SU-DHL-6 (cell line): ENCODE data around the gene MACC1.

ENCODE experiments used
- H2AFZ ChIP-seq: fragments of 200-600 bp; sonication (generic); 2 replicates; pipeline ENCODE4 v1.6.1; 2014; ENCODE audit warnings: low read depth, mild to moderate bottlenecking, moderate library complexity, mixed read lengths, antibody characterized with exemption, low read length; ENCODE audit not compliant: severe bottlenecking
- H3F3A ChIP-seq: fragments of 200-600 bp; shearing (Covaris generic); 2 replicates; pipeline ENCODE4 v1.6.0; 2016; ENCODE audit warnings: antibody characterized with exemption, mild to moderate bottlenecking; ENCODE audit not compliant: insufficient read depth
- H3K27ac ChIP-seq: fragments of 200-600 bp; sonication (generic); 2 replicates; pipeline ENCODE4 v1.5.1; 2016; ENCODE audit warnings: low read depth, mild to moderate bottlenecking, low read length, moderate library complexity, mixed read lengths
- H3K27me3 ChIP-seq: fragments of 200-600 bp; sonication (generic), shearing (Covaris generic); 2 replicates; pipeline ENCODE4 v1.6.0; 2014; ENCODE audit warnings: mild to moderate bottlenecking, low read length
- H3K36me3 ChIP-seq: fragments of 200-600 bp; sonication (generic); 2 replicates; pipeline ENCODE4 v1.6.1; 2014; ENCODE audit warnings: mild to moderate bottlenecking, low read length, mixed read lengths
- H3K4me2 ChIP-seq: fragments of 300-600, 200-600 bp; shearing (Covaris generic), sonication (generic); 2 replicates; pipeline ENCODE4 v1.6.0; 2014; ENCODE audit warnings: low read length, low read depth, mild to moderate bottlenecking; ENCODE audit not compliant: poor library complexity, severe bottlenecking
- H3K4me3 ChIP-seq: fragments of 200-600 bp; sonication (generic); 2 replicates; pipeline ENCODE4 v1.5.1; 2014; ENCODE audit warnings: antibody characterized with exemption, low read length, mild to moderate bottlenecking, mixed read lengths; ENCODE audit not compliant: insufficient read depth, poor library complexity, severe bottlenecking
- H3K79me2 ChIP-seq: fragments of 200-600 bp; sonication (generic); 2 replicates; pipeline ENCODE4 v1.6.1; 2014; ENCODE audit warnings: mild to moderate bottlenecking, low read length, moderate library complexity; ENCODE audit not compliant: insufficient read depth
- H3K9ac ChIP-seq: fragments of 200-600 bp; sonication (generic); 2 replicates; pipeline ENCODE4 v1.7.0; 2014; ENCODE audit warnings: mild to moderate bottlenecking, low read length
- H3K9me2 ChIP-seq: fragments of 200-600 bp; sonication (generic); replicated peaks from 2 replicates; pipeline ENCODE4 v1.6.1; 2014; ENCODE audit warnings: low read length; ENCODE audit not compliant: insufficient read depth
- H3K9me3 ChIP-seq: fragments of 200-600 bp; sonication (generic); 2 replicates; pipeline ENCODE4 v1.6.1; 2014; ENCODE audit warnings: low read length, mixed read lengths; ENCODE audit not compliant: insufficient read depth
- H4K20me1 ChIP-seq: fragments of 200-600 bp; sonication (generic); 2 replicates; pipeline ENCODE4 v1.6.1; 2014; ENCODE audit warnings: low read depth, mild to moderate bottlenecking, antibody characterized with exemption, low read length, moderate library complexity, mixed read lengths
- CTCF ChIP-seq: fragments of 200-600 bp; sonication (generic); IDR thresholded peaks from one replicate; pipeline ENCODE4 v1.5.1; 2017; ENCODE audit warnings: antibody characterized with exemption, mild to moderate bottlenecking, low read length, moderate library complexity; ENCODE audit not compliant: insufficient read depth, poor library complexity, severe bottlenecking
- EZH2phosphoT487 ChIP-seq: fragments of 200-600 bp; sonication (generic), shearing (Covaris generic); conservative IDR thresholded peaks from 2 replicates; pipeline ENCODE4 v1.6.1; 2018; ENCODE audit warnings: mild to moderate bottlenecking, antibody characterized with exemption, low read length, moderate library complexity, mixed read lengths

MACC1 gene

DNA sequence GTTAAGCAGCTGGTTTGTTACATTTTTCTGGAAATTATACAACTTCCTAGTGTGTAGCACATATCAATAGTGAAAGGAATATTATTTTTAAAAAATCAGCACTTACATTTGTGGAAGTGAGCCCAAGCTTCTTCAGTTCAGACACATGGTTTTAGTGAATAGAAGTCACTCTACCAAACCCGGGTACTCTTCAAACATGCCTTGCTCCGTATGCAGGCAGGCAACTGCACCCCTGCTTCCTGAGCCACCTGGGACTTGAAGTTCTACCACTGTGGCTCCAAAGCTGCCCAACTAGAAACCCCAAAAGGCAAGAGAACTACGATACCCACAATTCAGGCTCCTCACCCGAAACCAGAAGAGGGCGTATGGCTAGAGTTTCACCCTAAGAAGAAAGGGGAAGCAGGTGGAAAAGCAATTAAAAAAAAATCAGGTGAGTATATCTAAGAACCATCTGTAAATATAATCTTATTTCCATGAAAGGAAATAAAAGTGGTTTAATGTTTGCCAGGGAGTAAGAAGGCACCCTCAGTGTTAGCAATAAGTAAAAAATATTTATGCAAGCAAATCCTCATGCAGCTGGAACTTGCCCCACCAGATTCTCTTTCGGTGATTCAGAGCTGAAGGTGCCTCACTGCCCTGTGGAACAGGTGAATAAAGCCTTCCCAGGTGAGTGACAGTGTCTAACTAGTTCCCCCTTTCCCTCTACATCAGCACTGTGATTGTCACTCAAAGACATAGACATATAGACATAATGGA is at the start of gene MACC1:
TSS of gene MACC1 (minus strand) at position 192 of the 756 bp plus-strand sequence. CDS start 55,522 bp downstream, outside the sequence.
- Histone ChIP-seq H3K79me2 (peaks cover 48% of the 10 kb centered on the region), H3K4me3 (peak within 1 kb of the TSS; percentile 69), H3K27ac (peak within 1 kb of the TSS; percentile 95)

DNA sequence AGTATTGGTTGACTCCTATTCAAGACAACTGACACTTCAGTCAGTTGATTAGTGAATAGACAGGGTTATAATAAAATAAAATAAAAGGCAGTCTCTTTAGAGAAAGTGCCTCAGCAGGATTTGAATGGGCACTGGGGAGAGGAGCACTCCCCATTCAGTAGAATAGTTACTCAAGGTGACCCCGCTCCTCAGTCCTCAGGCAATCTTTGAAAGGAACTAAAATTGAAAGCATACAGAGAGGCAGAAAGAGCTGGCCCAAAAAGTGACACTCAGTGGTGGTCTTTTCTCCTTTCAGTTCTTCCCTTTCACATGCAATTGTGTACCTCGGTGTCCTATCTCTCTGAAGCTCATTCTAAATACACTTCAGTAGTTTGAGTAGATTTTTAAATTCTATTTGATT is 47.4 kb upstream of the MACC1 start:
- H3K4me2 ChIP-seq: no peak overlapping the region
- no peak overlapping the region for H3K27ac ChIP-seq
- H3K9ac ChIP-seq: no peak overlapping the region

More for the DNA sequence above, at the start of gene MACC1:
- no peaks in the 10 kb centered on the region; the same call in 1 of the 2 replicates for H3K9me3 ChIP-seq
- H3K9me2 ChIP-seq: no peaks in the 10 kb centered on the region
- H4K20me1 ChIP-seq: no peaks in the 10 kb centered on the region
- peak within 1 kb of the TSS; percentile 62 for H3K9ac ChIP-seq
- TF ChIP-seq EZH2phosphoT487 (no peak), CTCF (peak; percentile 81)
- H3K27me3 ChIP-seq: no peaks in the 10 kb centered on the region
- H3F3A ChIP-seq: peaks cover 42% of the 10 kb centered on the region
- H3K4me2 ChIP-seq: peak within 1 kb of the TSS; percentile 85
- H3K36me3 ChIP-seq: peaks cover 17% of the 10 kb centered on the region
- peak within 1 kb of the TSS; percentile 15 for H2AFZ ChIP-seq

DNA sequence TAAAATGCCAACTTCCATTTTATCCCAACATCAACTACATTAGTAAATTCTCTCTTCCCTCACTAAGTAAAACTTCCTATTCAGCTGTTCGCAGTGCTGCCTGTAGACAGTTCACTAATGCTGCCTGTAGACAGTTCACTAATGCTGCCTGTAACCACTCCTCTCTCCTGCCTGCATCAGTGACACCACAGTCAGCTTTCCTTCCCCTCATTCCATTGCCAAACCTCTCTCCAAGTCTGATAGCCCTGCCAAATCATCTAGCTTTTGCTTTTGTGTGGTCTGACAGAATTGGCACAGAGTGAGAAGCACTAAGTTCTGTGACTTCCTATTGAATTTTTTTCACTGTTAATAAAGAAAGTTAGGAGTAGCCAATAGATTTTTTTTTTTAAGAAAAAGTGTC is 43.0 kb upstream of the MACC1 start:
- Histone ChIP-seq H3K4me2 (no peak overlapping the region), H4K20me1 (no peaks in the 10 kb centered on the region), H3K9me3 (no peaks in the 10 kb centered on the region), H3K36me3 (no peaks in the 10 kb centered on the region), H3K27ac (no peak overlapping the region), H3K9ac (no peak overlapping the region), H3K9me2 (no peaks in the 10 kb centered on the region), H3K4me3 (no peak overlapping the region), H3F3A (no peaks in the 10 kb centered on the region), H3K79me2 (no peaks in the 10 kb centered on the region), H2AFZ (no peak overlapping the region), H3K27me3 (no peaks in the 10 kb centered on the region)
- TF ChIP-seq EZH2phosphoT487: no peak
- no peak for TF ChIP-seq CTCF

More for the DNA sequence above, 47.4 kb upstream of the MACC1 start:
- TF ChIP-seq CTCF: no peak
- no peak for TF ChIP-seq EZH2phosphoT487
- Histone ChIP-seq H3F3A (no peaks in the 10 kb centered on the region), H2AFZ (no peak overlapping the region), H3K9me2 (no peaks in the 10 kb centered on the region), H3K36me3 (no peaks in the 10 kb centered on the region), H3K9me3 (no peaks in the 10 kb centered on the region), H3K27me3 (no peaks in the 10 kb centered on the region), H3K4me3 (no peak overlapping the region), H4K20me1 (no peaks in the 10 kb centered on the region), H3K79me2 (no peaks in the 10 kb centered on the region)
